Loucy (cell line): ENCODE results near the gene SLC26A2.

Experiments
- H2AFZ ChIP-seq: fragments of 200-600 bp; sonication (generic); 2 replicates; pipeline ENCODE4 v1.6.0; 2016; ENCODE audit warnings: antibody characterized with exemption, mild to moderate bottlenecking, low read length, moderate library complexity
- H3F3A ChIP-seq: fragments of 200-600 bp; 2 replicates; pipeline ENCODE4 v1.6.0; 2016; ENCODE audit warnings: antibody characterized with exemption, low read depth, mild to moderate bottlenecking
- H3K27me3 ChIP-seq: fragments of 200-600 bp; sonication (generic); 2 replicates; pipeline ENCODE4 v1.6.1; 2014; ENCODE audit warnings: low read length, mild to moderate bottlenecking; ENCODE audit not compliant: insufficient read depth, poor library complexity, severe bottlenecking
- H3K36me3 ChIP-seq: fragments of 200-600 bp; sonication (generic); 2 replicates; pipeline ENCODE4 v1.6.1; 2016; ENCODE audit warnings: low read length; ENCODE audit not compliant: insufficient read depth
- H3K4me1 ChIP-seq: fragments of 200-600 bp; sonication (generic); 2 replicates; pipeline ENCODE4 v1.5.1; 2014; ENCODE audit warnings: low read length, mild to moderate bottlenecking; ENCODE audit not compliant: insufficient read depth, poor library complexity, severe bottlenecking
- H3K4me2 ChIP-seq: fragments of 200-600 bp; sonication (generic); 2 replicates; pipeline ENCODE4 v1.6.0; 2014; ENCODE audit warnings: antibody characterized with exemption, low read length, low read depth, mild to moderate bottlenecking; ENCODE audit not compliant: poor library complexity, severe bottlenecking
- H3K4me3 ChIP-seq: fragments of 200-600 bp; sonication (generic); 2 replicates; pipeline ENCODE4 v1.5.1; 2014; ENCODE audit warnings: low read length, mild to moderate bottlenecking, mixed read lengths; ENCODE audit not compliant: poor library complexity, severe bottlenecking
- H3K79me2 ChIP-seq: fragments of 200-600 bp; sonication (generic); 2 replicates; pipeline ENCODE4 v1.6.1; 2014; ENCODE audit warnings: low read length; ENCODE audit not compliant: insufficient read depth
- H3K9ac ChIP-seq: fragments of 200-600 bp; sonication (generic); 2 replicates; pipeline ENCODE4 v1.6.0; 2014; ENCODE audit warnings: mild to moderate bottlenecking, low read depth, low read length, moderate library complexity; ENCODE audit not compliant: poor library complexity, severe bottlenecking
- H3K9me2 ChIP-seq: fragments of 200-600 bp; sonication (generic); replicated peaks from 2 replicates; pipeline ENCODE4 v1.6.1; 2016; ENCODE audit warnings: low read depth, low read length, mixed read lengths
- H3K9me3 ChIP-seq: fragments of 200-600 bp; sonication (generic); 2 replicates; pipeline ENCODE4 v1.6.1; 2014; ENCODE audit warnings: mild to moderate bottlenecking, antibody characterized with exemption, low read length, low read depth; ENCODE audit not compliant: insufficient read depth
- H4K20me1 ChIP-seq: fragments of 200-600 bp; sonication (generic); 2 replicates; pipeline ENCODE4 v1.6.0; 2014; ENCODE audit warnings: antibody characterized with exemption, low read length, mild to moderate bottlenecking; ENCODE audit not compliant: insufficient read depth, poor library complexity, severe bottlenecking
- EZH2phosphoT487 ChIP-seq: fragments of 200-600 bp; IDR thresholded peaks from 2 replicates; pipeline ENCODE4 v1.6.1; 2018; ENCODE audit warnings: antibody characterized with exemption, mild to moderate bottlenecking, moderate library complexity, borderline replicate concordance
- TF ChIP-seq, protein P1 (sequence below): fragments of 200-600 bp; sonication (generic); conservative IDR thresholded peaks from 2 replicates; pipeline ENCODE4 v1.5.1; 2014; ENCODE audit warnings: mild to moderate bottlenecking, antibody characterized with exemption, low read length

SLC26A2 gene

DNA sequence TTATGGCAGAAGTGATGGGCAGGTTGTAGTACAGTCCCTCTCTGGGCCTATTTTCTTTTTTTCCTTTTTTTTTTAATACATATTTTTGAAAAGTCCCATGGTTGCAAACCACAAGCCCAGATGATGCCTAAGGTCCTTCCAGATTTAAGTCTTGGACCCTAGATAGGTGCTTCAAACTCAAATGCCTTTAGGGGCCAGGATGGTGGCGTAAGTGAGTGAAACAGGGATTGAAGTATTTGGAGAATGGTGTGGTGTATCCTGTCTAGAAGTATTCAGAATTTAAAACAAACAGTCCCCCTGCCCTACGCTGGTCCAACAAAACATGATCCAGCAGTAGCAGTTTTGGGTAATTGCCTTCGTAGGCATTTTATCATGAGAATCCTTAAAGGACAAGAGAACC, 37.7 kb downstream of the SLC26A2 start:
- Histone ChIP-seq H3K36me3 (no peaks in the 10 kb centered on the region), H3F3A (no peaks in the 10 kb centered on the region), H3K9me3 (no peaks in the 10 kb centered on the region), H3K79me2 (peaks cover 34% of the 10 kb centered on the region), H3K9me2 (no peaks in the 10 kb centered on the region), H3K4me2 (no peak overlapping the region), H4K20me1 (peaks cover 23% of the 10 kb centered on the region), H2AFZ (no peak overlapping the region), H3K4me3 (no peak overlapping the region), H3K9ac (no peak overlapping the region), H3K4me1 (peaks cover 25% of the 10 kb centered on the region), H3K27me3 (no peaks in the 10 kb centered on the region)
- no peak for TF ChIP-seq EZH2phosphoT487
- TF ChIP-seq, protein P1, sequence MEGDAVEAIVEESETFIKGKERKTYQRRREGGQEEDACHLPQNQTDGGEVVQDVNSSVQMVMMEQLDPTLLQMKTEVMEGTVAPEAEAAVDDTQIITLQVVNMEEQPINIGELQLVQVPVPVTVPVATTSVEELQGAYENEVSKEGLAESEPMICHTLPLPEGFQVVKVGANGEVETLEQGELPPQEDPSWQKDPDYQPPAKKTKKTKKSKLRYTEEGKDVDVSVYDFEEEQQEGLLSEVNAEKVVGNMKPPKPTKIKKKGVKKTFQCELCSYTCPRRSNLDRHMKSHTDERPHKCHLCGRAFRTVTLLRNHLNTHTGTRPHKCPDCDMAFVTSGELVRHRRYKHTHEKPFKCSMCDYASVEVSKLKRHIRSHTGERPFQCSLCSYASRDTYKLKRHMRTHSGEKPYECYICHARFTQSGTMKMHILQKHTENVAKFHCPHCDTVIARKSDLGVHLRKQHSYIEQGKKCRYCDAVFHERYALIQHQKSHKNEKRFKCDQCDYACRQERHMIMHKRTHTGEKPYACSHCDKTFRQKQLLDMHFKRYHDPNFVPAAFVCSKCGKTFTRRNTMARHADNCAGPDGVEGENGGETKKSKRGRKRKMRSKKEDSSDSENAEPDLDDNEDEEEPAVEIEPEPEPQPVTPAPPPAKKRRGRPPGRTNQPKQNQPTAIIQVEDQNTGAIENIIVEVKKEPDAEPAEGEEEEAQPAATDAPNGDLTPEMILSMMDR, result no peak

- H3K4me2 ChIP-seq, result peak overlapping the region; percentile 95
- peak overlapping the region; percentile 86 for H3K4me3 ChIP-seq
- H4K20me1 ChIP-seq, result peaks cover 29% of the 10 kb centered on the region
- H3F3A ChIP-seq, result no peaks in the 10 kb centered on the region
- no peak overlapping the region for H2AFZ ChIP-seq
- peak overlapping the region; percentile 89 for H3K9ac ChIP-seq
- H3K9me3 ChIP-seq, result no peaks in the 10 kb centered on the region
- TF ChIP-seq, protein P1, result no peak
- TF ChIP-seq EZH2phosphoT487, result no peak
- no peaks in the 10 kb centered on the region for H3K9me2 ChIP-seq
- H3K79me2 ChIP-seq, result peaks cover 44% of the 10 kb centered on the region
- no peaks in the 10 kb centered on the region for H3K27me3 ChIP-seq
- H3K36me3 ChIP-seq, result no peaks in the 10 kb centered on the region
- H3K4me1 ChIP-seq, result peaks cover 28% of the 10 kb centered on the region
Observed at GRCh38 chr5:149999359-149999758, 38.8 kb downstream of the SLC26A2 start.

- peaks cover 34% of the 10 kb centered on the region for H4K20me1 ChIP-seq
- H3K9ac ChIP-seq, result peak overlapping the region; percentile 89
- peak overlapping the region; percentile 83 for H2AFZ ChIP-seq
- H3K27me3 ChIP-seq, result no peaks in the 10 kb centered on the region
- peaks cover 49% of the 10 kb centered on the region for H3K79me2 ChIP-seq
- TF ChIP-seq EZH2phosphoT487, result no peak
- TF ChIP-seq, protein P1, result no peak
- peak overlapping the region; percentile 95 for H3K4me2 ChIP-seq
- H3F3A ChIP-seq, result no peaks in the 10 kb centered on the region
- H3K9me2 ChIP-seq, result no peaks in the 10 kb centered on the region
- peaks cover 2% of the 10 kb centered on the region; the same call in 1 of the 2 replicates for H3K36me3 ChIP-seq
- H3K4me1 ChIP-seq, result peaks cover 33% of the 10 kb centered on the region
- H3K4me3 ChIP-seq, result peak overlapping the region; percentile 86
- H3K9me3 ChIP-seq, result no peaks in the 10 kb centered on the region
Observed at GRCh38 chr5:149999866-150000255, 39.3 kb downstream of the SLC26A2 start.
